HEK293T (cell line): Measurements from ENCODE around the gene PPP5C.

Experiments used
- CTCF ChIA-PET: fragments of 350-600 bp; formaldehyde crosslinking; extraction: SDS; loops from one replicate; lab custom pipeline; 2021; ENCODE audit warnings: antibody characterized with exemption, inconsistent platforms; lab: Yijun Ruan, JAX
- POLR2A ChIA-PET: fragments of 350-600 bp; formaldehyde crosslinking; extraction: SDS; loops from one replicate; lab custom pipeline; 2020; ENCODE audit warnings: antibody characterized with exemption, inconsistent platforms; lab: Yijun Ruan, JAX
- DNase-seq: peaks from one replicate; pipeline ENCODE4 v3.0.0; 2012; ENCODE audit warnings: mixed read lengths; ENCODE audit errors: extremely low spot score
- ARNT ChIP-seq: fragments of 450-650 bp; IDR thresholded peaks from 2 replicates; pipeline ENCODE4 v1.6.1; 2017; ENCODE audit warnings: mild to moderate bottlenecking
- BHLHE40 ChIP-seq: fragments of 450-650 bp; IDR thresholded peaks from 2 replicates; pipeline ENCODE4 v1.6.1; 2016; ENCODE audit warnings: mild to moderate bottlenecking, moderate library complexity, borderline replicate concordance
- CTBP1 ChIP-seq: fragments of 450-650 bp; IDR thresholded peaks from 2 replicates; pipeline ENCODE4 v1.6.1; 2016; ENCODE audit warnings: borderline replicate concordance
- ELF4 ChIP-seq: fragments of 450-650 bp; IDR thresholded peaks from 2 replicates; pipeline ENCODE4 v1.6.1; 2017; ENCODE audit warnings: antibody characterized with exemption
- FOXA1 ChIP-seq: fragments of 450-650 bp; IDR thresholded peaks from 2 replicates; pipeline ENCODE4 v1.6.1; 2016; ENCODE audit warnings: mild to moderate bottlenecking
- FOXK2 ChIP-seq: fragments of 450-650 bp; IDR thresholded peaks from 2 replicates; pipeline ENCODE4 v1.6.1; 2016; ENCODE audit warnings: mild to moderate bottlenecking
- FOXM1 ChIP-seq: fragments of 450-650 bp; IDR thresholded peaks from 2 replicates; pipeline ENCODE4 v1.6.1; 2017; ENCODE audit warnings: mild to moderate bottlenecking, borderline replicate concordance
- HDGF ChIP-seq: fragments of 450-650 bp; IDR thresholded peaks from 2 replicates; pipeline ENCODE4 v1.6.1; 2017; ENCODE audit warnings: antibody characterized with exemption, borderline replicate concordance
- L3MBTL2 ChIP-seq: fragments of 450-650 bp; conservative IDR thresholded peaks from 2 replicates; pipeline ENCODE4 v1.6.1; 2016; ENCODE audit warnings: mild to moderate bottlenecking
- LEF1 ChIP-seq: fragments of 450-650 bp; IDR thresholded peaks from 2 replicates; pipeline ENCODE4 v1.6.1; 2017; ENCODE audit warnings: mild to moderate bottlenecking, borderline replicate concordance
- NFRKB ChIP-seq: fragments of 450-650 bp; IDR thresholded peaks from 2 replicates; pipeline ENCODE4 v1.6.1; 2016; ENCODE audit warnings: mild to moderate bottlenecking, moderate library complexity
- SP1 ChIP-seq: fragments of 450-650 bp; IDR thresholded peaks from 2 replicates; pipeline ENCODE4 v1.6.1; 2017
- SUZ12 ChIP-seq: fragments of 450-650 bp; IDR thresholded peaks from 2 replicates; pipeline ENCODE4 v1.6.1; 2016; ENCODE audit warnings: mild to moderate bottlenecking
- TARDBP ChIP-seq: fragments of 450-650 bp; IDR thresholded peaks from 2 replicates; pipeline ENCODE4 v1.6.1; 2016
- ZNF384 ChIP-seq: fragments of 450-650 bp; IDR thresholded peaks from 2 replicates; pipeline ENCODE4 v1.6.1; 2016
- TF ChIP-seq, protein P1 (sequence below): fragments of 450-650 bp; IDR thresholded peaks from 2 replicates; pipeline ENCODE4 v1.6.1; 2016

Gene PPP5C

DNA sequence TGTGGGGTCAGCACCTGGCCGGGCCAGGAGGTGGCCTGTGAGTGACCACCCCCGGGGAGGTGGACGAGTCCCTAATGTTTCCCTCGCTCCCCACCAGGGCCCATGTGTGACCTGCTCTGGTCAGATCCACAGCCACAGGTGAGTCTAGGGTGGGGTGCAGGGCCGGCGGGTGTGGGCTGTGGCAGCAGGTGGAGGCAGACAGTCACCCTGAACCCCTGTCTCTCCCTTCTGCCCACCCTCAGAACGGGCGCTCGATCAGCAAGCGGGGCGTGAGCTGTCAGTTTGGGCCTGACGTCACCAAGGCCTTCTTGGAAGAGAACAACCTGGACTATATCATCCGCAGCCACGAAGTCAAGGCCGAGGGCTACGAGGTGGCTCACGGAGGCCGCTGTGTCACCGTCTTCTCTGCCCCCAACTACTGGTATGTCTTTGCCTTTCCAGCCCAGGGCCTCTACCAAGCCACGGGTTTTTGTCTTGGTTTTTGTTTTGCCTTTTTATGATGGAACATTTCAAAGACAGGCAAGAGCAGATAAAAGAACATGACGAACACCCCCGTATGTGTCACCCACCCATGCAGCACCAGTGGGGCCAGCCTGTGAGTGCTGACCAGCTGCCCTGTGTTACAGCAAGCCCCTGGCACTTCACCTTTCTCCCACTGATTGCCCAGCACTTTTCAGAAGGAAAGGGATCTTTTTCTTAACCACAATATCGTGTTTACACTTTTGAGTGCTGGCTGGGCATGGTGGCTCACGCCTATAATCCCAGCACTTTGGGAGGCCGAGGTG, 41.6 kb downstream of the PPP5C start:
- CTCF ChIA-PET = no interaction called here

DNA sequence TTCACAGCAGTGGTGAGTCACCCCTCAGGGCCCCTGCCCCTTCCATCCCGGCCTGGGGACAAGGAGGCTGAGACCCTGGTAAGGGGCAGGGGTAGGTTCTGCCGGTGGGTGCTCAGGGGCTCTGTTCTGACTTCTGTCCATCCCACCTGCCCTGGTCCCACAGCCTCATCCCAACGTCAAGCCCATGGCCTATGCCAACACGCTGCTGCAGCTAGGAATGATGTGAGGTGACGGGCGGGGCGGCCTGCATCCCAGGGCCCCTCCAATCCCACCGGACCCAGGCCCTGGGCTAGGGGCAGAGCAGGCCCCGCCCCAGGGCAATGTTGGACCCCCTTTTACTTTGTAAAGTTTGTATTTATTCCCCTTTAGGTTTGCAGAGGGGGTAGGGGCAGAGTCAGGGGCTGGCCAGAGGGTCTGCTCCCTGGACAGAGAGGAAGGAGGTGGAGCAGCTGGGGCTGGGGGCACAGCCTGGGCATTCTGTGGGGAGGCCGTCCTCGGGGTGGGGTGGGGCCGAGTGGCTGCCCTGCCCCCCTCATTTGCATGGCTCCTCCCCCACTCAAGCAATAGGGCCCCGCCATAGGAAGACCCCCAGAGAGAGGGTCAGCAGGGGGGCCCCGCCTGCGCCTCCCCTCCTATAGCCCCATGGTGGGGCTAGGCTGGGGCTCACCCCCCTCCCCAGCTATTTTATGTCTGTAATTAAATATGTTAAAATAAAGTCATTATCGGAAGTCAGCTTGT, 43.4 kb downstream of the PPP5C start:
- DNase-seq = no peak
- ChIA-PET POLR2A (no interaction called here), CTCF (no interaction called here)
- TF ChIP-seq CTBP1 = no peak
- TF ChIP-seq LEF1 = no peak
- TF ChIP-seq L3MBTL2 = no peak
- TF ChIP-seq SUZ12 = no peak
- no peak for TF ChIP-seq FOXM1
- no peak for TF ChIP-seq NFRKB
- TF ChIP-seq ELF4 = no peak
- TF ChIP-seq HDGF = no peak
- no peak for TF ChIP-seq SP1

More for the DNA sequence above, 41.6 kb downstream of the PPP5C start:
- DNase-seq = no peak
- no peak for TF ChIP-seq FOXK2
- no peak for TF ChIP-seq SUZ12
- TF ChIP-seq LEF1 = no peak
- TF ChIP-seq BHLHE40 = no peak
- no peak for TF ChIP-seq TARDBP
- no peak for TF ChIP-seq ELF4
- no peak for TF ChIP-seq ZNF384
- no peak for TF ChIP-seq HDGF
- TF ChIP-seq ARNT = no peak
- TF ChIP-seq FOXA1 = no peak
- no peak for TF ChIP-seq L3MBTL2
- no peak for TF ChIP-seq SP1
- no peak for TF ChIP-seq FOXM1
- TF ChIP-seq CTBP1 = no peak
- TF ChIP-seq, protein P1, sequence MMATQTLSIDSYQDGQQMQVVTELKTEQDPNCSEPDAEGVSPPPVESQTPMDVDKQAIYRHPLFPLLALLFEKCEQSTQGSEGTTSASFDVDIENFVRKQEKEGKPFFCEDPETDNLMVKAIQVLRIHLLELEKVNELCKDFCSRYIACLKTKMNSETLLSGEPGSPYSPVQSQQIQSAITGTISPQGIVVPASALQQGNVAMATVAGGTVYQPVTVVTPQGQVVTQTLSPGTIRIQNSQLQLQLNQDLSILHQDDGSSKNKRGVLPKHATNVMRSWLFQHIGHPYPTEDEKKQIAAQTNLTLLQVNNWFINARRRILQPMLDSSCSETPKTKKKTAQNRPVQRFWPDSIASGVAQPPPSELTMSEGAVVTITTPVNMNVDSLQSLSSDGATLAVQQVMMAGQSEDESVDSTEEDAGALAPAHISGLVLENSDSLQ = no peak
- TF ChIP-seq NFRKB = no peak
- POLR2A ChIA-PET = no interaction called here

DNA sequence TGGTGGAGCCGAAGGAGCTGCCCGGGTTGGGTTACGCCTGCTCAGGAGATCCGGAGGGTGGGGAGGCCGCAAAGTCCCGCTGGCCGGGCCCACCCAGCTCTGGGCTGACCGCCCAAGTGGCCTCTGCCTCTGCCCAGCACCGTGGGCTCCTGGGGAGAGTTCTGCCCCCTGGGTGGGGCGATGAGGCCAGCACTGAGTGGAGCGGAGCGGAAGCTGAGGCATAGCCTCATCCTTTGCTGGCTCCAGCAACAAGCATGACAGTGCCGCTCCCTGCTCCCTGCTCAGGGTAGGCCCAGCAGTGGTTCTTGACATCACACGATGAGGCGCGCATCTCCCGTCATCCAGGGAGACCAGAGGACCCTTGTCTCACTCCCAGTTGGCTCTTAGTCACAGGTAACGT, 44.0 kb downstream of the PPP5C start:
- no peak for DNase-seq
- TF ChIP-seq BHLHE40 (no peak), HDGF (no peak), TARDBP (no peak), L3MBTL2 (no peak), ELF4 (no peak), FOXK2 (no peak), ARNT (no peak)
- ChIA-PET POLR2A (no interaction called here), CTCF (no interaction called here)

DNA sequence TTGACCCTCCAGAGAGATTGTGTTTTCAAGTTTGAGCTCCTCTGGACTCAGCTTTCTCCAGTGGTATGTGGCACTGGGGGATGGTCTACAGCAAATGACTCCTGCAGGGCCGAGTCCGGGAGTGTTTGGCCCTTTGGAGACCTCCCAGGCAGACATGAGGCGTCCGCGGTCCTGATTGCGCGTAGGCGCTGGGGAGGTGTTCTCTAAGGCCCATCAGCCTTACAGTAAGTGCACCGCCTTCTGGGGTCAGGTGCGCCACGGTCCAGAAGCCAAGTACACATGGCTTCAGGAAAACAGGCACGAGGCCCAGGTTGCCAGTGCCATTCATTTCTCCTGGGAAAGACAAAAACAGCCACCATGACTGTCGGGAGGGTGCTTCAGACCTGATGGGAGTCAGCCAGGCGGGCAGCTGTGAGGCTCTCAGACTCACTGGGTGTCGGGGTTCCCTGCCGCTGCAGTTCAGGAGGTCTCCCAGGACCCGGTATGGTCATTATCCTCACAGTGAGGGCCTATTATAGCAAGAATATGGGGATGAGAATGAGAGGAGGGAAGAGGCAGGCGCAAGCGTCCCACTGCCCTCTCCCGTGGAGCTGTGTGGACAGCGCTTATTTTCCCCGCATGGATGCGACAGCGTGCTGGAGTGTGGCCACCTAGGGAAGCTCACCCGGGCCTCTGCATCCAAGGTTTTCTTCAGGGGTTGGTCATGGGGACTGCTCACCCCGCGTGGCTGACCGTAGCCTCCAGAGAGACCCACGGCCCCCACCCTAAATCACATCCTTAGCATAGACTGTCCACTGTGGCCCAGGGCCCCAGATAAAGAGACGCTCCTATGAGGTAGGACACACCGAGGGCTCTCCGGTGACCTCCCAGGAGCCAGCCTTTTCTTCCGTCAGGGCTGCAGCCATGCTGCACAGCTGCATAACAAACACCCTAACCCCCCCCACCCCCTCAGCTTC, 44.7 kb downstream of the PPP5C start:
- ChIA-PET POLR2A (no interaction called here), CTCF (no interaction called here)
- DNase-seq = no peak
- TF ChIP-seq HDGF = no peak
- no peak for TF ChIP-seq FOXM1
- TF ChIP-seq, protein P1 = no peak
- no peak for TF ChIP-seq TARDBP

DNA sequence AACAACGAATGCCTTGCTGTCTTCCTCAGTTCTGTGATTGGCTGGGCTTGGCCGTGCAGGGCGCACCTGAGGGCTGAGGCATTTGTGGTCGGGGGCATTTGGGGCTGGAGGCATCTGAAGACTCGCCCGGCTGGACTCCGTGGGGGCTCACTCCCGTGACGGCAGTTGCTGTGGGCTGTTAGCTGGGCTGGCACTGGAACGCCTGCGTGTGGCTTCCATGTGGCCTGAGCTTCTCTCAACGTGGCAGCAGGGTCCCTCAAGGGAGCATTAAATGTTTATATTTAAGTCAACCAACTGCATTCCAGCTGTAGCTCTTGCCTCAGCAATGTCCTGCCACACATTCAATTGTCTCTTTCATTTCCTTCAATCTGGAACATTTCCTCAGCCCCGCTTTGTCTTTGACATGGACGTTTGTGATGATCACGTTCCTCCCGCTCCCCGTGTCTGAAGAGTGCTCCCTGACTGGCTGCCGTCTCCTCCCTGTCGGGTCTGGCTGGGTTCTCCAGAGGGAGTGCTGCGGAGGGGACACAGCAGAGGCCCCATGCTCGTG, 45.4 kb downstream of the PPP5C start:
- ChIA-PET CTCF (no interaction called here), POLR2A (no interaction called here)
- DNase-seq = no peak
- TF ChIP-seq SP1 (no peak), FOXA1 (no peak), CTBP1 (no peak), ZNF384 (no peak), ELF4 (no peak), L3MBTL2 (no peak), LEF1 (no peak), TARDBP (no peak), NFRKB (no peak), FOXK2 (no peak), ARNT (no peak), FOXM1 (no peak), BHLHE40 (no peak)
- TF ChIP-seq, protein P1 = no peak
